H1 (cell line): Measurements from ENCODE around the gene AMOT. TPM values are rescaled to one million over a fixed set of nuclear protein-coding genes. Genes with fewer than 3 reads are reported as not detected.

Experiments
- CTCF ChIA-PET: fragments of 300-600 bp; sonication (Branson Sonifier 250); formaldehyde crosslinking; loops from one replicate; lab custom pipeline; 2021; ENCODE audit not compliant: partially characterized antibody; lab: Charles Lee
- POLR2A ChIA-PET: fragments of 300-600 bp; sonication (Branson Sonifier 250); formaldehyde crosslinking; loops from one replicate; lab custom pipeline; 2021; ENCODE audit warnings: inconsistent platforms; ENCODE audit not compliant: partially characterized antibody; lab: Charles Lee
- DNase-seq, 2 experiments: peaks; one replicate each; pipeline versions ENCODE4 v3.0.0 to v3.0.0-alpha.2; 2010 to 2022; ENCODE audit warnings: low spot score in 2 of 2, low read depth in 1 of 2, mixed read lengths in 1 of 2
- FAIRE-seq: peaks from 2 replicates; lab custom pipeline; 2011; peaks lifted over from hg19 to GRCh38; lab: Jason Lieb, UNC
- H2AFZ ChIP-seq: 2 replicates; pipeline ENCODE4 v1.8.1; 2012; ENCODE audit warnings: low read length, inconsistent platforms
- H2AK5ac ChIP-seq: 2 replicates; pipeline ENCODE4 v1.6.1; 2013; ENCODE audit warnings: low read depth, low read length
- H2BK120ac ChIP-seq: replicated peaks from 2 replicates; pipeline ENCODE3; 2013; ENCODE audit warnings: low read depth, low read length, inconsistent platforms
- H2BK12ac ChIP-seq: 2 replicates; pipeline ENCODE4 v1.6.1; 2013; ENCODE audit warnings: low read depth, low read length
- H2BK15ac ChIP-seq: 2 replicates; pipeline ENCODE4 v1.6.1; 2013; ENCODE audit warnings: low read length
- H2BK20ac ChIP-seq: 2 replicates; pipeline ENCODE4 v1.6.1; 2013; ENCODE audit warnings: low read length
- H2BK5ac ChIP-seq: 2 replicates; pipeline ENCODE4 v1.6.1; 2013; ENCODE audit warnings: low read depth, low read length
- H3K14ac ChIP-seq: 2 replicates; pipeline ENCODE4 v1.6.1; 2013; ENCODE audit warnings: inconsistent platforms; ENCODE audit not compliant: insufficient read length
- H3K18ac ChIP-seq: 2 replicates; pipeline ENCODE4 v1.6.1; 2013; ENCODE audit warnings: low read length; ENCODE audit errors: extremely low read depth
- H3K23ac ChIP-seq: 2 replicates; pipeline ENCODE4 v1.6.1; 2013; ENCODE audit warnings: inconsistent platforms; ENCODE audit not compliant: insufficient read length
- H3K23me2 ChIP-seq: 2 replicates; pipeline ENCODE4 v1.6.1; 2013; ENCODE audit warnings: low read depth, low read length
- H3K27ac ChIP-seq: 2 replicates; pipeline ENCODE4 v1.6.1; 2011; ENCODE audit warnings: low read depth, low read length, inconsistent platforms
- H3K27me3 ChIP-seq, 4 experiments: replicated peaks in 1 of 4; 1 replicate in 1 of 4; 2 replicates in 3 of 4; pipeline versions ENCODE4 v1.6.1 to v1.8.1; 2011 to 2013; ENCODE audit warnings: low read length in 3 of 4, mild to moderate bottlenecking in 3 of 4, inconsistent platforms in 2 of 4, mixed read lengths in 2 of 4, moderate library complexity in 1 of 4; ENCODE audit not compliant: control insufficient read depth in 3 of 4, insufficient read depth in 3 of 4; ENCODE audit errors: extremely low read depth in 1 of 4
- H3K36me3 ChIP-seq, 4 experiments: 2 replicates each; pipeline versions ENCODE4 v1.6.1 to v1.8.1; 2011 to 2013; ENCODE audit warnings: mild to moderate bottlenecking in 4 of 4, low read length in 3 of 4, moderate library complexity in 2 of 4, control low read depth in 1 of 4, inconsistent platforms in 1 of 4; ENCODE audit not compliant: insufficient read depth in 4 of 4, control insufficient read depth in 2 of 4
- H3K4ac ChIP-seq: replicated peaks from 2 replicates; pipeline ENCODE3; 2013; ENCODE audit warnings: low read length, low read depth, mixed read lengths, inconsistent platforms; ENCODE audit not compliant: insufficient read length
- H3K4me1 ChIP-seq, 4 experiments: replicated peaks in 1 of 4; 1 replicate in 1 of 4; 2 replicates in 3 of 4; pipeline versions ENCODE4 v1.6.1 to v1.8.1; 2011 to 2013; ENCODE audit warnings: low read length in 3 of 4, inconsistent platforms in 2 of 4, mixed read lengths in 1 of 4; ENCODE audit not compliant: insufficient read depth in 4 of 4, control insufficient read depth in 3 of 4
- H3K4me2 ChIP-seq, 2 experiments: 2 replicates each; pipeline versions ENCODE4 v1.6.1 to v1.8.1; 2011 to 2013; ENCODE audit warnings: low read depth in 2 of 2, low read length in 2 of 2, control low read depth in 1 of 2, inconsistent platforms in 1 of 2, mild to moderate bottlenecking in 1 of 2; ENCODE audit not compliant: insufficient read depth in 1 of 2
- H3K4me3 ChIP-seq, 4 experiments: fragments of 200-600, 300-600 bp in 1 of 4; sonication (generic), shearing (Covaris generic), sonication (Bioruptor Twin) in 1 of 4; 2 replicates each; pipeline versions ENCODE4 v1.5.1 to v1.8.1; 2011 to 2016; ENCODE audit warnings: low read length in 4 of 4, low read depth in 3 of 4, control low read depth in 2 of 4, inconsistent platforms in 2 of 4, mild to moderate bottlenecking in 2 of 4, mixed read lengths in 1 of 4, moderate library complexity in 1 of 4; ENCODE audit not compliant: insufficient read depth in 2 of 4; ENCODE audit errors: extremely low read depth in 1 of 4
- H3K56ac ChIP-seq: replicated peaks from 2 replicates; pipeline ENCODE3; 2013; ENCODE audit warnings: low read depth, mild to moderate bottlenecking, mixed read lengths, low read length, inconsistent platforms; ENCODE audit not compliant: insufficient read length
- H3K79me1 ChIP-seq: 2 replicates; pipeline ENCODE4 v1.6.1; 2013; ENCODE audit warnings: low read depth, low read length, control low read depth
- H3K79me2 ChIP-seq, 2 experiments: 2 replicates each; pipeline versions ENCODE4 v1.6.1 to v1.8.1; 2012 to 2013; ENCODE audit warnings: low read length in 2 of 2, mild to moderate bottlenecking in 2 of 2, inconsistent platforms in 1 of 2; ENCODE audit not compliant: insufficient read depth in 2 of 2, control insufficient read depth in 1 of 2
- H3K9ac ChIP-seq, 4 experiments: replicated peaks in 1 of 4; 1 replicate in 1 of 4; 2 replicates in 3 of 4; pipeline versions ENCODE4 v1.6.1 to v1.8.1; 2011 to 2013; ENCODE audit warnings: low read depth in 3 of 4, low read length in 3 of 4, control low read depth in 2 of 4, mild to moderate bottlenecking in 2 of 4, moderate library complexity in 2 of 4, inconsistent platforms in 1 of 4; ENCODE audit errors: extremely low read depth in 1 of 4
- H3K9me3 ChIP-seq, 2 experiments: 2 replicates each; pipeline versions ENCODE4 v1.6.1 to v1.8.1; 2012 to 2013; ENCODE audit warnings: mild to moderate bottlenecking in 2 of 2, moderate library complexity in 2 of 2, control low read depth in 1 of 2, inconsistent platforms in 1 of 2, low read depth in 1 of 2, low read length in 1 of 2, mixed read lengths in 1 of 2; ENCODE audit not compliant: insufficient read depth in 2 of 2
- H4K20me1 ChIP-seq, 2 experiments: replicated peaks in 1 of 2; 2 replicates each; pipeline versions ENCODE3 to v1.8.1; 2011 to 2013; ENCODE audit warnings: inconsistent platforms in 2 of 2, low read length in 2 of 2, mild to moderate bottlenecking in 1 of 2; ENCODE audit not compliant: insufficient read depth in 2 of 2, control insufficient read depth in 1 of 2
- H4K5ac ChIP-seq: 2 replicates; pipeline ENCODE4 v1.6.1; 2013; ENCODE audit warnings: low read length, low read depth, mixed read lengths, inconsistent platforms; ENCODE audit not compliant: insufficient read length
- H4K8ac ChIP-seq: 2 replicates; pipeline ENCODE4 v1.8.0; 2013; ENCODE audit warnings: mild to moderate bottlenecking, moderate library complexity, low read length, inconsistent platforms; ENCODE audit not compliant: insufficient read depth; ENCODE audit errors: extremely low read depth
- H4K91ac ChIP-seq: replicated peaks from 2 replicates; pipeline ENCODE3; 2013; ENCODE audit warnings: low read length, mixed read lengths, inconsistent platforms; ENCODE audit not compliant: insufficient read length
- ATF3 ChIP-seq: IDR thresholded peaks from 2 replicates; pipeline ENCODE4 v1.6.1; 2011; ENCODE audit warnings: low read depth, mild to moderate bottlenecking, low read length; ENCODE audit not compliant: insufficient read depth
- NANOG ChIP-seq: IDR thresholded peaks from 2 replicates; pipeline ENCODE4 v1.6.1; 2011; ENCODE audit warnings: low read length, low read depth, mild to moderate bottlenecking, inconsistent platforms; ENCODE audit not compliant: insufficient read depth, poor library complexity, severe bottlenecking
- PHF8 ChIP-seq: fragments of 200-600 bp; sonication (generic); conservative IDR thresholded peaks from 2 replicates; pipeline ENCODE4 v1.7.1; 2012; ENCODE audit warnings: low read depth, mild to moderate bottlenecking, inconsistent platforms, low read length, moderate library complexity
- RNF2 ChIP-seq: fragments of 200-900, 300-1000 bp; sonication (generic); IDR thresholded peaks from 2 replicates; pipeline ENCODE4 v1.7.1; 2016; ENCODE audit warnings: borderline replicate concordance, low read depth, mild to moderate bottlenecking, antibody characterized with exemption, low read length; ENCODE audit not compliant: poor library complexity, severe bottlenecking; ENCODE audit errors: missing control alignments
- RXRA ChIP-seq: IDR thresholded peaks from 2 replicates; pipeline ENCODE4 v1.6.1; 2011; ENCODE audit warnings: low read depth, mild to moderate bottlenecking, low read length, moderate library complexity; ENCODE audit not compliant: insufficient read depth
- TEAD4 ChIP-seq: IDR thresholded peaks from 2 replicates; pipeline ENCODE4 v1.6.1; 2012; ENCODE audit warnings: low read depth, low read length, inconsistent platforms, mixed read lengths
- WGBS, 2 experiments: shearing (Covaris generic) in 1 of 2; methylation state at CpG; one replicate each; pipeline versions ENCODE4 v1.1.6 to v1.1.7; 2013 to 2015; ENCODE audit warnings: low lambda C conversion rate in 2 of 2, mixed read lengths in 2 of 2, inconsistent platforms in 1 of 2, low coverage in 1 of 2, missing lambda C conversion rate in 1 of 2; ENCODE audit not compliant: insufficient replicate concordance in 2 of 2, insufficient coverage in 1 of 2, insufficient read length in 1 of 2; ENCODE audit errors: extremely low coverage in 1 of 2, missing lambda C conversion rate in 1 of 2; 5-methylcytosine and 5-hydroxymethylcytosine counted together
- polyA plus RNA-seq, 7 experiments: library from polyadenylated mRNA; depleted of rRNA in 3 of 7; stranded (reverse) in 5 of 7; unstranded in 2 of 7; fragments of >200 nt in 5 of 7; fragments of 200-250 nt in 2 of 7; gene quantifications; 1 replicate in 5 of 7; 2 replicates in 1 of 7; 4 replicates in 1 of 7; pipeline versions ENCODE4 v1.2.1 to v1.2.3, GENCODE V29; 2011 to 2013; ENCODE audit warnings: missing spikeins in 2 of 7, mixed read lengths in 2 of 7
- total RNA-seq: library from RNA; stranded (reverse); fragmentation: NEBNext Ultra II Directional; extraction: Animal tissue kit (Norgen Biotek cat#: 25700); gene quantifications from 2 replicates; pipeline ENCODE4 v1.2.1, GENCODE V29; 2021

The AMOT gene
- total and polyA plus RNA-seq, 2 of the 8 experiments (the other 6 are each of a cell fraction or from before 2014, with no cell fraction given): 2.3 to 7.1 TPM

- Histone ChIP-seq H3K36me3 (no peaks in the 10 kb centered on the region), H3K4me2 (peak overlapping the region; percentile 53 to 93), H3K9me3 (no peaks in the 10 kb centered on the region), H2BK20ac (no peak overlapping the region), H4K20me1 (no peaks in the 10 kb centered on the region), H3K23me2 (no peaks in the 10 kb centered on the region; the same call in 1 of the 2 replicates), H3K56ac (no peak overlapping the region), H2BK120ac (no peak overlapping the region), H2AFZ (peak overlapping the region; percentile 90), H3K79me2 (no peaks in the 10 kb centered on the region), H2BK15ac (no peak overlapping the region), H2AK5ac (no peak overlapping the region), H3K4ac (no peak overlapping the region), H3K9ac (no peak overlapping the region), H3K27me3 (peaks cover 5 to 21% (median 17%) of the 10 kb centered on the region in 4 experiments), H3K18ac (no peak overlapping the region; the same call in 1 of the 2 replicates), H2BK5ac (no peak overlapping the region), H3K23ac (no peak overlapping the region), H3K27ac (no peak overlapping the region), H4K91ac (no peak overlapping the region), H4K8ac (no peak overlapping the region), H4K5ac (no peak overlapping the region), H3K4me1 (no peaks in the 10 kb centered on the region; a peak in 1 of 7 replicates), H3K4me3 (peak overlapping the region in 3 of 4 experiments; percentile 29 to 89 (median 37); a peak in 6 of 8 replicates), H2BK12ac (no peak overlapping the region), H3K79me1 (no peaks in the 10 kb centered on the region), H3K14ac (no peak overlapping the region)
- 78% methylated on average over 4 of the region's 5 CpGs; no CpG with 5 or more reads in 1 of the 2 experiments for WGBS, 2 experiments
- POLR2A ChIA-PET: interaction anchor here (0.5 to 1.2 kb wide), 3 partner anchors 53 to 123 kb away, joined by 3 to 4 read pairs (median 4); no protein-coding TSS in a partner anchor
- CTCF ChIA-PET: no interaction called here
- TF ChIP-seq TEAD4 (no peak), ATF3 (no peak), RNF2 (no peak), RXRA (no peak), PHF8 (no peak), NANOG (no peak)
- no peak for DNase-seq
- no peak for FAIRE-seq
These were observed 1.2 kb upstream of the AMOT start for GRCh38 chrX:112841820-112842157.
